ENCODE results near the gene GALNT7.
A peak's percentile ranks its signal among the peaks of the same experiment; 100 is the strongest.

- TF ChIP-seq SP1 (IDR thresholded peaks at IDR 0.05; ENCODE audit: low read depth, low read length) (no peak), MXI1 (IDR thresholded peaks at IDR 0.05; ENCODE audit: low read depth, low read length) (no peak; the same call in 1 of the 2 replicates), HCFC1 (IDR thresholded peaks at IDR 0.05; ENCODE audit: low read length) (peak; percentile 50)
- TF ChIP-seq, protein P1, sequence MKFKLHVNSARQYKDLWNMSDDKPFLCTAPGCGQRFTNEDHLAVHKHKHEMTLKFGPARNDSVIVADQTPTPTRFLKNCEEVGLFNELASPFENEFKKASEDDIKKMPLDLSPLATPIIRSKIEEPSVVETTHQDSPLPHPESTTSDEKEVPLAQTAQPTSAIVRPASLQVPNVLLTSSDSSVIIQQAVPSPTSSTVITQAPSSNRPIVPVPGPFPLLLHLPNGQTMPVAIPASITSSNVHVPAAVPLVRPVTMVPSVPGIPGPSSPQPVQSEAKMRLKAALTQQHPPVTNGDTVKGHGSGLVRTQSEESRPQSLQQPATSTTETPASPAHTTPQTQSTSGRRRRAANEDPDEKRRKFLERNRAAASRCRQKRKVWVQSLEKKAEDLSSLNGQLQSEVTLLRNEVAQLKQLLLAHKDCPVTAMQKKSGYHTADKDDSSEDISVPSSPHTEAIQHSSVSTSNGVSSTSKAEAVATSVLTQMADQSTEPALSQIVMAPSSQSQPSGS (IDR thresholded peaks at IDR 0.05; ENCODE audit: low read length): no peak
Measured at GRCh38 chr4:173334891-173335752, 166.5 kb downstream of the GALNT7 start.

Measured in GM12878 (cell line).